NCI-H187 (cell line): ENCODE results near the gene ATP6V0B.
A peak's percentile ranks its signal among the peaks of the same experiment; 100 is the strongest.

Experiments used
- DNase-seq, 2 experiments: peaks; one replicate each; lab custom pipeline; 2025; lab: John Stamatoyannopoulos, UW

The ATP6V0B gene

GRCh38 chr1:43974443-43975248 is at the start of gene ATP6V0B:
Gene ATP6V0B (plus strand): TSS chr1:43974960. CDS start chr1:43975041, 81 bp downstream.
- peak; percentile 63 to 91 for DNase-seq

- no peak for DNase-seq
These were observed 48.9 kb upstream of the ATP6V0B start for GRCh38 chr1:43925846-43926245.

- DNase-seq = no peak
These were observed 44.4 kb upstream of the ATP6V0B start for GRCh38 chr1:43930168-43930948.

GRCh38 chr1:43930949-43931275 is 43.8 kb upstream of the ATP6V0B start:
- no peak for DNase-seq

- no peak for DNase-seq
These were observed 42.8 kb upstream of the ATP6V0B start for GRCh38 chr1:43931711-43932660.

GRCh38 chr1:43932786-43933385 is 41.9 kb upstream of the ATP6V0B start:
- no peak for DNase-seq

GRCh38 chr1:43933386-43934100 is 41.2 kb upstream of the ATP6V0B start, which contains the start of gene ARTN:
Gene ARTN (plus strand): TSS chr1:43933801. CDS start chr1:43935657, 1,856 bp downstream.
- no peak for DNase-seq

GRCh38 chr1:43934101-43934985 is 40.4 kb upstream of the ATP6V0B start:
- peak in 1 of 2 experiments; percentile 36 for DNase-seq

GRCh38 chr1:43934986-43935324 is 39.8 kb upstream of the ATP6V0B start:
- DNase-seq = no peak

- DNase-seq = no peak
These were observed 38.9 kb upstream of the ATP6V0B start for GRCh38 chr1:43935711-43936427.

- no peak for DNase-seq
These were observed 38.2 kb upstream of the ATP6V0B start for GRCh38 chr1:43936431-43937151.

- no peak for DNase-seq
These were observed 37.4 kb upstream of the ATP6V0B start for GRCh38 chr1:43937179-43937865.

GRCh38 chr1:43938383-43938782 is 36.4 kb upstream of the ATP6V0B start:
- DNase-seq = no peak

GRCh38 chr1:43938892-43939587 is 35.7 kb upstream of the ATP6V0B start:
- no peak for DNase-seq

- DNase-seq = no peak
These were observed 32.3 kb upstream of the ATP6V0B start for GRCh38 chr1:43942411-43942810.

- no peak for DNase-seq
These were observed 29.9 kb upstream of the ATP6V0B start for GRCh38 chr1:43944860-43945259.

GRCh38 chr1:43945674-43946235 is 29.0 kb upstream of the ATP6V0B start:
- DNase-seq = no peak
